GM10266 (cell line): Measurements from ENCODE around the gene GPR157.

Experiments
- DNase-seq: peaks from one replicate; pipeline ENCODE4 v3.0.0; 2012; ENCODE audit errors: extremely low spot score
- CTCF ChIP-seq: IDR thresholded peaks from 2 replicates; pipeline ENCODE4 v1.5.1; 2012; ENCODE audit warnings: mild to moderate bottlenecking, low read depth; ENCODE audit not compliant: control insufficient read depth, insufficient read depth; ENCODE audit errors: missing control alignments

GPR157 gene

GRCh38 chr1:9051379-9051778, 77.5 kb downstream of the GPR157 start:
- no peak for DNase-seq
- no peak for TF ChIP-seq CTCF

- TF ChIP-seq CTCF = no peak
- DNase-seq = no peak
These were observed 78.1 kb downstream of the GPR157 start for GRCh38 chr1:9050803-9051202.
